ENCODE measurements around the gene WDR62.

Gene WDR62

DNA sequence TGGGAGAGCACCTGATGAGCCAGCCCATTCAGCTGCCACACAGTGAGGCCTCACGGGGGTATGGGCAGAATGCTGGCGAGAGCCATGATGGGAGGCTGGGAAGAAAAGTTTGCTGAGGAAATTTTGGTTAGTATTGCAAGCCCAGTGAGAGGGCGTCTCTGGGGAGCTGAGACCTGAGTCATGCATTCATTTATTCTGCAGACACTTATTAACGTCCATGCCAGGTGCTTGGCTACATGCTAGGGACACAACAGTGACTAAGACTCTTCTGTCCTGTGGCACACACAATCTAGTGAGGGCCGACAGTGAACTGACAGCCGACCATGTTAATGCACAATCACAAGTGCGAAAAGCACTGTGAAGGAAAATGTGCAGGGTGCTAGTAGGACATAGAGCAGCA lies 27.2 kb downstream of the WDR62 start:
- DNase-seq, result no peak

DNA sequence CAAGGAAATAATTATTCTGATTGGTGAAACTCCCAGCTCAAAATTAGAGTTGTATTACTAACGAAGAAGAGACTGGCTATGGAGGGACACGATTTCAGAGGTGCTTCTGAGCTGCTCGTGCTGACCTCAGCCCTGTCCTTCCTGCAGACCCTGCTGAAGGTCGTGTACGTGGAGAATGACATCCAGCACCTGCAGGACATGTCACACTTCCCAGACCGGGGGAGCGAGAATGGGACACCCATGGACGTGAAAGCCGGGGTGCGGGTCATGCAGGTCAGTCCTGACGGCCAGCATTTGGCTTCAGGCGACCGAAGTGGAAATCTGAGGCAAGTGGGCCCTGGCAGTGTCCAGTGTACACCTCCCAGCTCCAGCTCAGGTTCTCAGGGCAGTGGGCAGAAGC lies 28.2 kb downstream of the WDR62 start:
- DNase-seq, result no peak

- DNase-seq, result no peak
Observed at GRCh38 chr19:36084231-36085009, 29.7 kb downstream of the WDR62 start.

DNA sequence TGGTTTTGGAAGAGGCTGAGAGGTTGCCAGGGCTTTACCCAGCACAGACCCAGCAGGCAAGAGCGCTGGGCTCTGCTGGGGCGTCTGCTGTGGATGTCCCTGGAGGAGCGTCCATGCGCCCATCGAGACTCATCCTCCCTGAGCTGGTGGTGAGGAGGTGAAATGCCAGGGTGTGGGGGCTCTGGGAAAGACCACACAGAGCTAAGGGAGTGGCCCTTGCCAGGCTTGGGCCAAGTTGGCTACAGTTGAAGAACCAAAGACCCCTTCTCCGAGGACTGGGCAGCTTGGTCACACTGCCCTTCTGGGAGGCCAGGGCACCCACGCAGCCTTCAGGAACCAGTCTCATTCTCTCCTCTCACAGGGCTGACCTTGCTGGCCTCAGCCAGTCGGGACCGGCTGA lies 31.6 kb downstream of the WDR62 start:
- DNase-seq, result no peak

- no peak for DNase-seq
Observed at GRCh38 chr19:36089847-36090246, 35.1 kb downstream of the WDR62 start.

DNA sequence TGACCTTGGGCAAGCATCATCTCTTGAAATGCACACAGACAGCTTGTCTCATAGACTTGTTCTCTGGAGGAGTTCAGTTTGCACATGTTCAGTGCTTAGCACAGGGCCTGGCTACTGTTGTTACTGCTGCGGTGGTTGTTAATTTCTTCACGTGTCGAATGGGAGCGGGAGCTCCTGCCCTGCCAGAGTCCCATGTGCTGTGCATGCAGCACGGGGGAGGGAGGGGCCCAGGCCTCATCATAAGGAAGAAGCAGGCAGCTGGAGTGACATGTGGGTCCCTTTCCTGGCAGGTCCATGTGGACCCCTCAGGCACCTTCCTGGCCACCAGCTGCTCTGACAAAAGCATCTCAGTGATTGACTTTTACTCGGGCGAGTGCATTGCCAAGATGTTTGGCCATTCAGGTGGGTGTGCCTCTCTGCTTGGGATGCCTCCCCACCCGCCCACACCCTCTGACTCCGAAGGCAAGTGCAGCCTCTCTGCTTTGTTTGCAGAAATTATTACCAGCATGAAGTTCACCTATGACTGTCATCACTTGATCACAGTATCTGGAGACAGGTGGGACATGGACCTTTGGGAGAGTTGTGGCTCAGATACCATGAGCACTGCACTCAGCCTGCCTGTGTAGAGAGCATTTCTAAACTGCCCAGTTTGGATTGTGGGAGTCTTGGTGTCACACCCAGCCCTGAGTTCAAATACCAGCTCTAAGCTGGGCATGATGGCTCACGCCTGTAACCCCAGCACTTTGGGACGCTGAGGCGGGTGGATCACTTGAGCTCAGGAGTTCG lies 36.4 kb downstream of the WDR62 start:
- DNase-seq, result no peak

DNA sequence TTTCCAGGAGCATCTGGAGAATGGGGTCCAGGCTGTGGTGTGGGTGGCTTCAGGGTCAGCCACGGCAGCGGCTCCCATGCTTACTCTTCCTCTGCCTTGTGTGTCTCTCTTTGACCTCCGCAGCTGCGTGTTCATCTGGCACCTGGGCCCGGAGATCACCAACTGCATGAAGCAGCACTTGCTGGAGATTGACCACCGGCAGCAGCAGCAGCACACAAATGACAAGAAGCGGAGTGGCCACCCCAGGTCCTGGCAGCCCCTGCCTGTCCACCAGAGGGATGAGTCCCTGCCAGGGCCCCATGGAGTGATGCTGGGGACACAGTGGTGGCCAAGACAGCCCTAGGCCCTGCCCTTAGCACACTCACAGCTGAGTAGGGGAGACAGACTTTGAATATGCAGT lies 37.9 kb downstream of the WDR62 start:
- DNase-seq, result no peak

GRCh38 chr19:36093146-36093662 lies 38.5 kb downstream of the WDR62 start:
- no peak for DNase-seq

DNA sequence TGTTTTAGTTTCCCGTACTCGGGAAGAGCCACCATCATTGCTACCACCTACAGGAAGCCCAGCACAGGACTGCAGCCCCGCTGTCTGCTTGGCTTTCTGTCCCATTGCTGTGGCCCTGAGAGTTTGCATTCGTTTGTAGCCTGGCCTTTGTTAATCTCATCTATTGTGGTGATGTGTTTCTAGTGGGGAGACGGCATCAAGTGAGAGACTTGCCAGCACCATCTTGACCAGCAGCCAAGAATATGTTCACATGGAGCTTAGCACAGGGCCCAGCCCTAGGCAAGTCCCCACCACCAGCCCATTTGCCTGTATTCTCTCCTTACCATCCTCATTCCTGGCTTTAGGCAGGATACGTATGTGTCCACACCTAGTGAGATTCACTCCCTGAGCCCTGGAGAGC lies 39.0 kb downstream of the WDR62 start:
- DNase-seq, result no peak

- no peak for DNase-seq
Observed at GRCh38 chr19:36097036-36097435, 42.3 kb downstream of the WDR62 start.

DNA sequence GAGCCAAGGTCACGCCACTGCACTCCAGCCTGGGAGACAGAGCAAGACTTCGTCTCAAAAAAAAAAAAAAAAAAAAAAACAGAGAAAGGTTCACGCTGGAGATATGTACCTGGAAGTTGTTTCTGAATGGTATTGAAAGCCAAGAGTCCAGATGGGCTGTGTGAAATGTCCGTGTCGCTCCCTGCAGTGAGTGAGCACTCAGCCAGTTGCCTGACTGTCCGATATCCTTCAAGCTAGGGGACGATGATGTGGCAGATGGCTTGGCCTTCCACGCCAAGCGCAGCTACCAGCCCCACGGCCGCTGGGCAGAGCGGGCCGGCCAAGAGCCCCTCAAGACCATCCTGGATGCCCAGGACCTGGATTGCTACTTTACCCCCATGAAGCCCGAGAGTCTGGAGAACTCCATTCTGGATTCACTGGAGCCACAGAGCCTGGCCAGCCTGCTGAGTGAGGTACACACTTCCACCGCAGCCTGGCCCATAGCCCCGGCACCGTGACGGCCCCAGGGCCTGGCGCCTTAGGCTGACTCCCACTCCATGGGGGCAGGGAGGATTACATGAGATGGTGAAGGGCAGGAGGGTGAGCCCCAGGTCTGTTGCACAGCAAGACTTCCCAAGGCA lies 44.6 kb downstream of the WDR62 start:
- no peak for DNase-seq

- no peak for DNase-seq
Observed at GRCh38 chr19:36100476-36100875, 45.8 kb downstream of the WDR62 start.

DNA sequence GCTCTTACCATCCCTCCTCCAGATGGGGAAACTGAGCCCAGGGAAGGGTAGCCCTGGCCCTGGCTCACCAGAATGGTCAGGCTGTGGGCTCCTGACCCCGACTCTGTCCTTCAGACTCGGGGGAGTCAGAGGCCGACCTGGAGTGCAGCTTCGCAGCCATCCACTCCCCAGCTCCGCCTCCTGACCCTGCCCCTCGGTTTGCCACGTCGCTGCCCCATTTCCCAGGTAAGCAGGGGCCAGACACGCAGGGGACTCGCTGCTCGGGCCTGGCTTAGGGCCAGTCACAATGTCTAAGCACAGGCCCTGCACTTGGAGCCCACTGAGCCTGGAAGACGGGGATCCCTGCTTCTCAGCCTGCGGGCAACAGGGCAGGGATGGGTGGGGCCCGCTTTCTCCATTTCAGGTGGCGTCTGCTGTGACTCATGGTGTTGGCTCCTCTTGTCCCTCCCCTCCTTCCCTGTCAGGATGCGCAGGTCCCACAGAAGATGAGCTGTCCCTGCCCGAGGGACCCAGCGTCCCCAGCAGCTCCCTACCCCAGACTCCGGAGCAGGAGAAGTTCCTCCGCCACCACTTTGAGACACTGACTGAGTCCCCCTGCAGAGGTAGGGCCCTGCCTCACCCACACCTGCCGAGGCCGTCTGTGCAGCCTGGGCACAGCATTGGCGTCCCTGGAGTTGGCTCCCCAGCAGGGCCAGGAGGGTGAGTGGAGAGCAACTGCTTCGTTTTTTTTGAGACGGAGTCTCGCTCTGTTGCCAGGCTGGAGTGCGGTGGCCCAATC lies 47.0 kb downstream of the WDR62 start:
- no peak for DNase-seq

DNA sequence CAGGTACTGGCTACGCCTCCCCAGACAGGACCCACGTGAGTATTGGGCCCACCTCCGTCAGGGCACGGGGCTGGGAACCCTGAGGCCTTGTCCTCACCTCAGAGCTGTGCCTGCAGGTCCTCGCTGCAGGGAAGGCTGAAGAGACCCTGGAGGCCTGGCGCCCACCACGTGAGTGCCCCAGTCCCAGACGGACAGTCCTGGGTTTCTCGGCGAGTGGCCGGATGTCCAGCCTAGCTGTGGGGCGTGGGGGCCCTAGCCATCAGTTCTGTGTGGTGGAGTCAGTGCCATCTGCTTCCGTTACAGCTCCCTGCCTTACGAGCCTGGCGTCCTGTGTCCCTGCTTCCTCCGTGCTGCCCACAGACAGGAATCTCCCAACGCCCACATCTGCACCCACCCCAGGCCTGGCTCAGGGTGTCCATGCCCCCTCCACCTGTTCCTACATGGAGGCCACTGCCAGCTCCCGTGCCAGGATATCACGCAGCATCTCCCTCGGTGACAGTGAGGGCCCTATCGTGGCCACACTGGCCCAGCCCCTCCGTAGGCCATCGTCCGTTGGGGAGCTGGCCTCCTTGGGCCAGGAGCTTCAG lies 48.4 kb downstream of the WDR62 start:
- DNase-seq, result no peak

DNA sequence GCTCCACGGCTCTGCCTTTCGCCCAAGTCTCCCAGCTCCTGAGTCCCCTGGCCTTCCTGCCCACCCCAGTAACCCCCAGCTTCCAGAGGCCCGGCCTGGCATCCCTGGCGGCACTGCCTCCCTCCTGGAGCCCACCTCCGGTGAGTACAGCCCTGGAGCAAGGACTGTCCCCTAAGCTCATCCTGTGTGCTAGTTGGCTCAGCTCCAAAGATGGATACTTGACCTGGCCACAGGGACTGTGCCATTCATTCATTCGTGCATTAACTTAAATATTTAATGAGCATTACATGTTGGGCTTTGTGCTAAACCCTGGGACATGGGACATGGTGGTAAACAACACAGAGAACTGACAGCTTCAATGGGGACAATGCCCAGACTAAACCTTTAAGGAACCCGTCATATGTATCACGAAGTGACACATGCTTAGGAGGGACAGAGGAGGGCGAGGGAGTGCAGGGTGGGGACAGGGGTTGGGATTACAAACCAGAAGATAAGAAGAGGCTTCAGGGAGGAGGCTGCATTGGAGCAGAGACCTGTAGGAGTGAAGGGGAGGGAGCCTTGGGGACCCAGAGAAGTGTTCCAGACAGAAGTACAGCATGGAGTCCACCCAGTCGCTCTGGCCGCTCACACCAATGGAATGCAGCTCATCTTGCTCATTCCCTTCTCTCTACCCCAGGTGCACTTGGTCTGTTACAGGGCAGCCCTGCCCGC lies 49.3 kb downstream of the WDR62 start:
- no peak for DNase-seq

DNA sequence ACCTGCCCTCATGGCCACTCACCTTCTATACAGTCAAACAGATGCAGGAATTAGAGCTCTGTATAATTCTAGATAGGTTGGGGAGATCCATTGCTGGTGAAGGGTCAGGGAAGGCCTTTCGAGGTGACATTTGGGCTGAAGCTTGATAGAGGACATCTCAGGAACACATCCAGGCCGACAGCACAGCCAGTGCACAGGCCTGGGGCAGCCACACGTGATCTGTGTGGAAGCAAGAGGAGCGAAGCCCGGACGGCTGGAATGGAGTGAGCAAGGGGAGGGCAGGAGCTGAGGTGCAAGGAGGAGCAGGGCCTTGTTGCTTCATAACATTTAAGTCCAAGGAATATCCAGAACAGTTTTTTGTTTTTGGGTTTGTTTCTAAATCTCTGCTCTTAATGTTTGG lies 51.7 kb downstream of the WDR62 start:
- no peak for DNase-seq

DNA sequence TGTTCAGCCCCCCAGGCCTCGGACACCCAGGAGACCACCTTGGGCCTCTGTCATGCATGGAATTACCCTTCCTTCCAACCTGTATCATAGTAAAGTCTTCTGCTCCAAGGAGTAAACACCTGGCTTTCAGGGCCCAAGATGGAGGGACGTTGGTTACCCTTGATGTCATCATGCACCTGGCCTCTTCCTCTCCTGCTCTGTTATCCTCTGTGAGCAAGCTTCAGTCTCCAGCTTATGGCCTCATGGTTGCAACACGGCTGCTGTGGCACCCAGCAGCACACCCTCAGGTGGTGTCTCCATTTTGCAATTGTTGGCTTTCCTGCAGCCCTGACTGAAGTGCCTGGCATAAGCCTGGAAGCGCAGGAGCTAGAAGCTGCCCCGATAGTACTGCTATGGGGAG lies 52.3 kb downstream of the WDR62 start:
- no peak for DNase-seq

GRCh38 chr19:36108684-36109083 lies 54.0 kb downstream of the WDR62 start:
- DNase-seq, result no peak

DNA sequence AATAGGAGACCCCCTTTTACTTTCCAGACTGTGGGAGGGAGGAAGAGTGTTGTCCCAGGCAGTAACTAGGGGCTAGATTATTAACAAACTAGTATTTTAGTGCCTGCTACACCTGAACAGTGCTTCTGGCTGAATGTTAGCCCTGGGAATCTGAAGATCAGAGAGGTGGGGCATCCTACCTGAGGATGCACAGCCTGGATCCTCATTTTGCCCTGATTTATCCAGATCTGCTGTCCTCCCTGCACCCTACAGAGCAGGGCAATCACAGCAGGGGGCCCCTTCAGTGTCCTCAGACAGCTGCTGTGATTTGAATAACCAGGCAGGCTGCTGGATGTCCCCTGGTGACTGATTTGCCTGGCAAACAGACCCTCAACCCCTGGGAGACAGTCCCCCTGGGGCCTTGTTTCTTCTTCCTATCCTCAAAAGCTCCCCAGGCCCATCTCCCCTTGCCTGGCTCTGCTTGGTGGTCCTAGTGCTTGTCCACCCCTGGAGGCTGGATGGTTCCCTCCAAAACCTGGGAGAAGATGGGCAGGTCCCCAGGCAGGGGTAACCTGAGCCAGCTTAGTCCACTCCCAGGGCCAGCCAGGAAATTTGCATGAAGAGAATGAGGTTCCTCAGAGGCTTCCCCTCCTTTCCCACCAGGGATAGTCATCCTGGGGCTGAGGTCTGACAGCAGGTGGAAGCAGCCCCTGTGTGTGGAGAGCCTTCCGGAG lies 55.9 kb downstream of the WDR62 start, which contains the start of gene OVOL3:
TSS of gene OVOL3 (plus strand) at position 657 of the 713 bp plus-strand sequence. CDS start 60 bp downstream, outside the sequence.
- no peak for DNase-seq

DNA sequence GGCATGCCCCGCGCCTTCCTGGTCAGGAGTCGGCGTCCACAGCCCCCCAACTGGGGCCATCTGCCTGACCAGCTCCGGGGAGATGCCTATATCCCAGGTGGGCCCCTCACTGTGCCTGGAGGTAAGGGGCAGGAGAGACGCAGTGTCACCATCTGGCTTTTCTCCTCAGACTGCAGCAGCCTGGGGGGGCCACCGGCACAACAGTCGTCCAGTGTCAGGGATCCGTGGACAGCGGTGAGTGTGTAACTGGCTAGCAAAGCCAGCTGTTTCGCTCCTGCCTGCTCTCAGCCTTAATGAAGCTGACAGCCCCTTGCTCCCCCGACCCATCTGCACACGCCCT lies 56.5 kb downstream of the WDR62 start:
- no peak for DNase-seq

DNA sequence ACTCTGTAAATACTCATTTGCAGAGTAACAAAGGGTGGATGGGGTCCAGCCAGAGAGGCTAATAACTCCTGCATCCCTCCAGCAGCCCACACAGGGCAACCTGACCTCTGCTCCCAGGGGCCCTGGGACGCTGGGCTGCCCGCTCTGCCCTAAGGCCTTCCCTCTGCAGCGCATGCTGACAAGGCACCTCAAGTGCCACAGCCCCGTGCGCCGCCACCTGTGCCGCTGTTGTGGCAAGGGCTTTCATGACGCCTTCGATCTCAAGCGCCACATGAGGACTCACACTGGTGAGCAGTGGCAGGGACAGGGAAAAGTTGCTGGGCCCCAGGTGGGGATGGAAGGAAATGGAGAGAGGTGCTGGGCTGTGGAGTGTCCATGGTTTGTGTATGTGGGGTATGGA lies 58.0 kb downstream of the WDR62 start:
- DNase-seq, result no peak

Data from NCI-H1105 treated with DMSO at 0.1 percent for 48 hours (cell line).